DND-41 (cell line): ENCODE measurements around the gene FGF7.

Experiments
- EZH2 ChIP-seq: IDR thresholded peaks from 3 replicates; pipeline ENCODE4 v1.6.1; 2012; ENCODE audit warnings: borderline replicate concordance, low read depth, mild to moderate bottlenecking, moderate library complexity, low read length, inconsistent platforms; ENCODE audit not compliant: severe bottlenecking
- TF ChIP-seq, protein P1 (sequence below): IDR thresholded peaks from 2 replicates; pipeline ENCODE4 v1.5.1; 2012; ENCODE audit warnings: borderline replicate concordance, low read length, moderate library complexity, mild to moderate bottlenecking; ENCODE audit not compliant: poor library complexity, severe bottlenecking; ENCODE audit errors: extremely low read depth

- TF ChIP-seq, protein P1, sequence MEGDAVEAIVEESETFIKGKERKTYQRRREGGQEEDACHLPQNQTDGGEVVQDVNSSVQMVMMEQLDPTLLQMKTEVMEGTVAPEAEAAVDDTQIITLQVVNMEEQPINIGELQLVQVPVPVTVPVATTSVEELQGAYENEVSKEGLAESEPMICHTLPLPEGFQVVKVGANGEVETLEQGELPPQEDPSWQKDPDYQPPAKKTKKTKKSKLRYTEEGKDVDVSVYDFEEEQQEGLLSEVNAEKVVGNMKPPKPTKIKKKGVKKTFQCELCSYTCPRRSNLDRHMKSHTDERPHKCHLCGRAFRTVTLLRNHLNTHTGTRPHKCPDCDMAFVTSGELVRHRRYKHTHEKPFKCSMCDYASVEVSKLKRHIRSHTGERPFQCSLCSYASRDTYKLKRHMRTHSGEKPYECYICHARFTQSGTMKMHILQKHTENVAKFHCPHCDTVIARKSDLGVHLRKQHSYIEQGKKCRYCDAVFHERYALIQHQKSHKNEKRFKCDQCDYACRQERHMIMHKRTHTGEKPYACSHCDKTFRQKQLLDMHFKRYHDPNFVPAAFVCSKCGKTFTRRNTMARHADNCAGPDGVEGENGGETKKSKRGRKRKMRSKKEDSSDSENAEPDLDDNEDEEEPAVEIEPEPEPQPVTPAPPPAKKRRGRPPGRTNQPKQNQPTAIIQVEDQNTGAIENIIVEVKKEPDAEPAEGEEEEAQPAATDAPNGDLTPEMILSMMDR, result no peak
- TF ChIP-seq EZH2, result no peak
These were observed 35.6 kb upstream of the FGF7 start for GRCh38 chr15:49387471-49387870.
